ENCODE measurements around the gene ZFAND6.
A peak's percentile ranks its signal among the peaks of the same experiment; 100 is the strongest.

The ZFAND6 gene

GRCh38 chr15:80066912-80067311 lies 7.4 kb downstream of the ZFAND6 start:
- H3K9me3 Mint-ChIP-seq: no peaks in the 10 kb centered on the region
- intact Hi-C loops (cut with micrococcal nuclease): loop anchor here (10.0 kb wide), 1 partner anchor 172 kb away; the partner anchor contains the start of gene MTHFS
- H3K4me3 Mint-ChIP-seq: no peak overlapping the region
- H3K27me3 Mint-ChIP-seq: no peaks in the 10 kb centered on the region
- H3K27ac Mint-ChIP-seq: no peak overlapping the region
- peaks cover 6% of the 10 kb centered on the region for H3K36me3 Mint-ChIP-seq (ENCODE audit: low read depth)
- H3K4me1 Mint-ChIP-seq (ENCODE audit: low read depth): peaks cover 25% of the 10 kb centered on the region

- intact Hi-C loops (cut with micrococcal nuclease): loop anchor here (10.0 kb wide), 1 partner anchor 174 kb away; the partner anchor contains the start of gene MTHFS
- Mint-ChIP-seq H3K4me1 (ENCODE audit: low read depth) (peaks cover 21% of the 10 kb centered on the region), H3K4me3 (no peak overlapping the region), H3K36me3 (ENCODE audit: low read depth) (peaks cover 2% of the 10 kb centered on the region), H3K9me3 (no peaks in the 10 kb centered on the region), H3K27ac (no peak overlapping the region), H3K27me3 (no peaks in the 10 kb centered on the region)
Measured at GRCh38 chr15:80068578-80068977, 9.1 kb downstream of the ZFAND6 start.

GRCh38 chr15:80070840-80071239 lies 11.4 kb downstream of the ZFAND6 start:
- Mint-ChIP-seq H3K27ac (no peak overlapping the region), H3K4me1 (ENCODE audit: low read depth) (peaks cover 27% of the 10 kb centered on the region), H3K36me3 (ENCODE audit: low read depth) (no peaks in the 10 kb centered on the region), H3K9me3 (no peaks in the 10 kb centered on the region), H3K27me3 (no peaks in the 10 kb centered on the region), H3K4me3 (no peak overlapping the region)
- intact Hi-C loops (cut with micrococcal nuclease): loop anchor here (5.0 kb wide), 1 partner anchor 96 kb away; no protein-coding TSS in a partner anchor

- Mint-ChIP-seq H3K27me3 (no peaks in the 10 kb centered on the region), H3K9me3 (no peaks in the 10 kb centered on the region), H3K4me1 (ENCODE audit: low read depth) (peaks cover 34% of the 10 kb centered on the region), H3K4me3 (no peak overlapping the region), H3K27ac (no peak overlapping the region), H3K36me3 (ENCODE audit: low read depth) (no peaks in the 10 kb centered on the region)
- intact Hi-C loops (cut with micrococcal nuclease): loop anchor here (5.0 kb wide), 1 partner anchor 96 kb away; no protein-coding TSS in a partner anchor
Measured at GRCh38 chr15:80071652-80072051, 12.2 kb downstream of the ZFAND6 start.

GRCh38 chr15:80072285-80072994 lies 13.0 kb downstream of the ZFAND6 start:
- H3K27ac Mint-ChIP-seq: no peak overlapping the region
- peaks cover 27% of the 10 kb centered on the region for H3K4me1 Mint-ChIP-seq (ENCODE audit: low read depth)
- H3K4me3 Mint-ChIP-seq: peak overlapping the region; percentile 65
- no peaks in the 10 kb centered on the region for H3K9me3 Mint-ChIP-seq
- no peaks in the 10 kb centered on the region for H3K27me3 Mint-ChIP-seq
- no peaks in the 10 kb centered on the region for H3K36me3 Mint-ChIP-seq (ENCODE audit: low read depth)
- intact Hi-C loops (cut with micrococcal nuclease): loop anchor here (5.0 kb wide), 1 partner anchor 95 kb away; no protein-coding TSS in a partner anchor

- Mint-ChIP-seq H3K36me3 (ENCODE audit: low read depth) (peaks cover 4% of the 10 kb centered on the region), H3K27me3 (no peaks in the 10 kb centered on the region), H3K27ac (no peak overlapping the region), H3K4me1 (ENCODE audit: low read depth) (peaks cover 27% of the 10 kb centered on the region), H3K4me3 (no peak overlapping the region), H3K9me3 (no peaks in the 10 kb centered on the region)
- intact Hi-C loops (cut with micrococcal nuclease): loop anchor here (5.0 kb wide), 1 partner anchor 94 kb away; no protein-coding TSS in a partner anchor
Measured at GRCh38 chr15:80073197-80073596, 13.7 kb downstream of the ZFAND6 start.

- H3K4me3 Mint-ChIP-seq: no peak overlapping the region
- H3K36me3 Mint-ChIP-seq (ENCODE audit: low read depth): peaks cover 7% of the 10 kb centered on the region
- H3K27me3 Mint-ChIP-seq: no peaks in the 10 kb centered on the region
- H3K27ac Mint-ChIP-seq: no peak overlapping the region
- intact Hi-C loops (cut with micrococcal nuclease): no loop called here
- H3K4me1 Mint-ChIP-seq (ENCODE audit: low read depth): peaks cover 29% of the 10 kb centered on the region
- no peaks in the 10 kb centered on the region for H3K9me3 Mint-ChIP-seq
Measured at GRCh38 chr15:80076321-80077318, 17.1 kb downstream of the ZFAND6 start.

GRCh38 chr15:80081390-80081789 lies 21.9 kb downstream of the ZFAND6 start:
- Mint-ChIP-seq H3K27ac (peak overlapping the region; percentile 50), H3K9me3 (no peaks in the 10 kb centered on the region), H3K27me3 (no peaks in the 10 kb centered on the region), H3K36me3 (ENCODE audit: low read depth) (peaks cover 15% of the 10 kb centered on the region), H3K4me3 (no peak overlapping the region), H3K4me1 (ENCODE audit: low read depth) (peaks cover 30% of the 10 kb centered on the region)
- intact Hi-C loops (cut with micrococcal nuclease): no loop called here

GRCh38 chr15:80087104-80087503 lies 27.6 kb downstream of the ZFAND6 start:
- H3K36me3 Mint-ChIP-seq (ENCODE audit: low read depth): peaks cover 15% of the 10 kb centered on the region
- no peaks in the 10 kb centered on the region for H3K27me3 Mint-ChIP-seq
- no peaks in the 10 kb centered on the region for H3K9me3 Mint-ChIP-seq
- H3K4me1 Mint-ChIP-seq (ENCODE audit: low read depth): peaks cover 26% of the 10 kb centered on the region
- H3K4me3 Mint-ChIP-seq: no peak overlapping the region
- H3K27ac Mint-ChIP-seq: no peak overlapping the region
- intact Hi-C loops (cut with micrococcal nuclease): no loop called here

- peaks cover 16% of the 10 kb centered on the region for H3K36me3 Mint-ChIP-seq (ENCODE audit: low read depth)
- intact Hi-C loops (cut with micrococcal nuclease): no loop called here
- peaks cover 23% of the 10 kb centered on the region for H3K4me1 Mint-ChIP-seq (ENCODE audit: low read depth)
- no peaks in the 10 kb centered on the region for H3K9me3 Mint-ChIP-seq
- no peak overlapping the region for H3K27ac Mint-ChIP-seq
- H3K27me3 Mint-ChIP-seq: no peaks in the 10 kb centered on the region
- no peak overlapping the region for H3K4me3 Mint-ChIP-seq
Measured at GRCh38 chr15:80090041-80090440, 30.6 kb downstream of the ZFAND6 start.

- Mint-ChIP-seq H3K9me3 (no peaks in the 10 kb centered on the region), H3K27me3 (no peaks in the 10 kb centered on the region), H3K4me3 (no peak overlapping the region), H3K27ac (no peak overlapping the region), H3K36me3 (ENCODE audit: low read depth) (peaks cover 12% of the 10 kb centered on the region), H3K4me1 (ENCODE audit: low read depth) (peaks cover 23% of the 10 kb centered on the region)
- intact Hi-C loops (cut with micrococcal nuclease): no loop called here
Measured at GRCh38 chr15:80090879-80091503, 31.5 kb downstream of the ZFAND6 start.

GRCh38 chr15:80093854-80094418 lies 34.5 kb downstream of the ZFAND6 start:
- no peaks in the 10 kb centered on the region for H3K9me3 Mint-ChIP-seq
- H3K27ac Mint-ChIP-seq: no peak overlapping the region
- H3K36me3 Mint-ChIP-seq (ENCODE audit: low read depth): peaks cover 9% of the 10 kb centered on the region
- peaks cover 13% of the 10 kb centered on the region for H3K4me1 Mint-ChIP-seq (ENCODE audit: low read depth)
- no peak overlapping the region for H3K4me3 Mint-ChIP-seq
- no peaks in the 10 kb centered on the region for H3K27me3 Mint-ChIP-seq
- intact Hi-C loops (cut with micrococcal nuclease): no loop called here

GRCh38 chr15:80095511-80095910 lies 36.0 kb downstream of the ZFAND6 start:
- H3K27me3 Mint-ChIP-seq: no peaks in the 10 kb centered on the region
- no peaks in the 10 kb centered on the region for H3K9me3 Mint-ChIP-seq
- intact Hi-C loops (cut with micrococcal nuclease): no loop called here
- H3K27ac Mint-ChIP-seq: no peak overlapping the region
- peaks cover 11% of the 10 kb centered on the region for H3K4me1 Mint-ChIP-seq (ENCODE audit: low read depth)
- no peak overlapping the region for H3K4me3 Mint-ChIP-seq
- H3K36me3 Mint-ChIP-seq (ENCODE audit: low read depth): peaks cover 6% of the 10 kb centered on the region
